ENCODE measurements around the gene AQP6.

Gene AQP6

DNA sequence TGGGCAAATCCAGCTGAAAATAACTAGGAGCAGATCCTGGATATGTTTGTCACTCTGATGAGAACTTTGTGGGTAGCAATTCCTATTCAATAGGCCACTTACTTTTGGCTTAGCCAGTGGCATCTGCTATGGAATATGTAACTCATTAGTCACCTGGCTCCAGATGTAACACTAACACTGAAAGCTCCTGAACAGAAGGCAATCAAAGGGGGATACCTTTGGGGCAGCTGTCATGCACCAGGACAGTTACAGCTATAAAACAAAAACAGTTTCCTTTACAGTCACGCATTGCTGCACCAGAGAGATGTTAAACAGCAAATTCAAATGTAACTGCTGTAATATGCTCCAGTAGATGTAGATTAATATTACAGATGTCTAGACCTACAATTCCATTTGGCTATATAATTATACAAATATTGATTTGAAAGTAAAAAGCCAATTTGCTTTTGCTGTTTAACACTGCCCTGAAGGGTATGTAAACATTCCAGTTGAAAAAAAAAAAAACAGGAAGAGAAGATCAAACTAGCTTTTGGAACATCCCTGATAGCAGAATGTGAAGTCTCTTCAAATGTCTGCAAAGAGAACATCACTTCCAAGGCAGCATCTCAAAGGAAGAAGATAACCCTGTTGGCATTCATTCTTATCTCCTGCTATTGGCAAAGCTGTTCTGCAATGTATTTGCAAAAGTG, 34.2 kb downstream of the AQP6 start:
- DNase-seq, result no peak

DNA sequence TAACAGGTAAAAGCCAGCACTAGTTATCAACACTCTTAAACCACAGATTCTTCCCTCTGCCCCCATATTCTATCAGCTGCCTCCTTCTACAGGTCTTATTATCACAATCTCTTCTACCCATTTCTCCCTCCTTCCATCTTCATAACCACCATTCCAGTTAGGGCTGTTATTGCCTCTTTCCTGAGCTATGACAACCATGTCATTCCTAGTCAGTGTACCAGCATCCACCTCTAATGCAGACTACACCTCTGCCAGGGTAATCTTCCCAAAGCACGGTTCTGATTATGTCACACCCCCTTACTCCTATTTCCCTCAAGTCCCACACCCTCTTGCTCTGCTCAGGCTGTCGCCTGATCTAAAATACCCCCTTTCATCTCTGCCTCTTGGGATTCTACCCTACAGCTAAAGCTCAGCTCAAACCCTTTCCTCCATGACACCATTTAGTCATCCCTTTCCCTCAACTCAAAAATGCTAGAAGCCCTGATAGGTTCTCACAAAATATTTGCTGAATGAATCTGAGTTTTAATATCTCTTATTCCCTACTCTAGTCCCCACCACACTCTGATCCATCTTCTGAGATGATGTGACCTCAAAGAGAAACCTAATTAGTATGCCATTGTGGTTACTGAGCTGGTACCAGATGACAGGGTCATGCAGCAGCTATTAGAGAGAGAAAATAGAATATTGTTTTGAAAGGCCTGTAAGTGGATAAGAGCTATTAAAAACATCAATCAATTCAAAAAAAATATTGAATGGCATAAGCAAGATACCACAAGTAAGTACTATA, 40.8 kb downstream of the AQP6 start:
- no peak for DNase-seq

GRCh38 chr12:50014342-50014741, 41.6 kb downstream of the AQP6 start:
- no peak for DNase-seq

DNA sequence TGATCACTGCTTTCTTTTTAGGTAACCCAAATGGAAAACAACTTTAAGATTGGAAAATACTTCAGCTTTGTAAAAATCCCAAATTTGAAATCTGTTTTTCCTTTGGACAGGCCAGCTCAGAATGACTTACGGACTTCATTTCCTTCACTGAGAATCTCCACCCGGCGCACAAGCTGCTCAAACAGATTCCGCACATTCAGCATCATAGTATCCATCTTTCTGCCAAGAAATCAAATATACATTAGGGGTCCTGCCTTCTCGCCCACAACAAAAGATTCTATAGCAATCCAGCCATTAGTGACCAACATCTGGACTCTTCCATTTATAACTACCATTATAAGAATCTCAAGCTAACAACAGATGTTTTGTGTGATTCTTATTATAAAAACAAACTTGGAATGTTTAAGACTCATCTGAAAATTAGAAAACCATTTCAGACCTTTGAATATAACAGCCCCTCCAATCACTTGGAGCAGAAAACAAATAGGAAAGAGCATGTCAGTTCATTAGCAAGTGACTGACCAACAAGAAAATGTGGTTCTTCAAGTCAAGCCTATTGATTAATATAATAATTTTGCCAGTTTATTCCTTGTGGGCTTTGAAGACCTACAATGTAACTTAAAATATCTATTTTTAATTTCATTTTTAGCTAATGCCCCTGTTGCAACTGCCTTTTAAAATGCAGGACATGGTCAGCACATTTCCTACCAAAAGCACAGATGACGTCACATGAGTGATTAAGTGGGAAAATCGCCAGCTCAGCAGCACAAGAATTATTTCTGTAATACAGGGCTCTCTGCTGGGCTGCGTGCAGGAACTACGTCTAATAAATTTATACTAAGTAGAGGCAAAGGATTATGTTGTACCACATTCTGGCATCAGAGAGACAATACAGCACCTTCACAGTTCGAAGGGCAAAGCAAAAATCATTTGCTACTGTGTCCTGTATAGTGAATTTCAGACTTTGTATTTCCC, 44.0 kb downstream of the AQP6 start:
- DNase-seq, result no peak

- DNase-seq, result no peak
Measured at GRCh38 chr12:50017641-50018040, 44.9 kb downstream of the AQP6 start.

DNA sequence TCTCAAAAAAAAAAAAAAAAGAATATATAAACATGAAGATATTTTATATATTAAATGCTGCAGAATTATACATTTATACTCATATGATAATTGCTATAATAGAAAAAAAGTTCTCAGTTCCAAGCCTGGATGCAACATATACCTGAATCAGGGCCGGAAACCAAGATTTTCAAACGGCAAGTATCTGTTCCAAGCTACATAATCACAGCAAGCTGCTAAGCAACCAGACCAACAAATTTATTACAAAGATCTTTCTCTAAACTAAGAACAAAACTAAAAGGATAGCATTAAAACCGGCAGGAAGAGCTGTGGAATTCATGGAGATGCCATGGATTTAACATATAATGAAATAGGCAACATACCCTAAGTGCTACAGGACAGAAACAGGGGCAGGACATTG, 45.4 kb downstream of the AQP6 start:
- no peak for DNase-seq

- no peak for DNase-seq
Measured at GRCh38 chr12:50018968-50019367, 46.2 kb downstream of the AQP6 start.

- DNase-seq, result no peak
Measured at GRCh38 chr12:50019524-50019923, 46.8 kb downstream of the AQP6 start.

DNA sequence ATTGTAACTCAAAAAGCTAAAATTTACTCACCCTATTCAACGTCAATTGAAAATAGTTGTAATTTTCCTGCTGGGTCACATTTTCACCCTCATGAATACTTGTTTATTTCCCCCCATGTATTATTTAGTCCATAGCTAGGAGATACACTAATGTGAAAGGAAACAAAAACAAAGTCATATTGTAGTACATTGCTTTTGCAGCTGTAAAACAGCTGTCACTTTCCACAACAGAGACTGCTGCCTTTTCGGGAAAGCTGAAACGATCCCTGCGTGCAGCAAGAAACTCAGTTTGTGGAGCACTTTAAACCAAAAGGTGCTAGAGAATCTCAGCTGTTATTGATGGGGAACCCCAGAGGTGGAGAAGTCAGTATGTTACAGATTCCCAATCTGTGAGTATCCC, 48.3 kb downstream of the AQP6 start:
- DNase-seq, result no peak

GRCh38 chr12:50022903-50023302, 50.2 kb downstream of the AQP6 start:
- no peak for DNase-seq

DNA sequence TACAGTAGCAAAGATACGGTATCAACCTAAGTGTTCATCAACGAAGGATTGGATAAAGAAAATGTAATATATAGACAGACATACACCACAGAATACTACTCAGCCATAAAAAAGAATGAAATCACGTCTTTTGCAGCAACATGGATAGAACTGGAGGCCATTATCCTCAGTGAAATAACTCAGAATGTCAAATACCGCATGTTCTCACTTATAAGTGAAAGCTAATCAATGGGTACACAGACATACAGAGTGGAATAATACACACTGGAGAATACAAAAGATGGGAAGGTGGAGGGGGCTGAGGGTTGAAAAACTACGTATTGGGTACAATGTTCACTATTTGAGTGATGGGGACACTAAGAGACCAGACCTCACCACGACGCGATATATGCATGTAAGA, 51.5 kb downstream of the AQP6 start:
- DNase-seq, result no peak

- DNase-seq, result no peak
Measured at GRCh38 chr12:50024805-50025186, 52.0 kb downstream of the AQP6 start.

DNA sequence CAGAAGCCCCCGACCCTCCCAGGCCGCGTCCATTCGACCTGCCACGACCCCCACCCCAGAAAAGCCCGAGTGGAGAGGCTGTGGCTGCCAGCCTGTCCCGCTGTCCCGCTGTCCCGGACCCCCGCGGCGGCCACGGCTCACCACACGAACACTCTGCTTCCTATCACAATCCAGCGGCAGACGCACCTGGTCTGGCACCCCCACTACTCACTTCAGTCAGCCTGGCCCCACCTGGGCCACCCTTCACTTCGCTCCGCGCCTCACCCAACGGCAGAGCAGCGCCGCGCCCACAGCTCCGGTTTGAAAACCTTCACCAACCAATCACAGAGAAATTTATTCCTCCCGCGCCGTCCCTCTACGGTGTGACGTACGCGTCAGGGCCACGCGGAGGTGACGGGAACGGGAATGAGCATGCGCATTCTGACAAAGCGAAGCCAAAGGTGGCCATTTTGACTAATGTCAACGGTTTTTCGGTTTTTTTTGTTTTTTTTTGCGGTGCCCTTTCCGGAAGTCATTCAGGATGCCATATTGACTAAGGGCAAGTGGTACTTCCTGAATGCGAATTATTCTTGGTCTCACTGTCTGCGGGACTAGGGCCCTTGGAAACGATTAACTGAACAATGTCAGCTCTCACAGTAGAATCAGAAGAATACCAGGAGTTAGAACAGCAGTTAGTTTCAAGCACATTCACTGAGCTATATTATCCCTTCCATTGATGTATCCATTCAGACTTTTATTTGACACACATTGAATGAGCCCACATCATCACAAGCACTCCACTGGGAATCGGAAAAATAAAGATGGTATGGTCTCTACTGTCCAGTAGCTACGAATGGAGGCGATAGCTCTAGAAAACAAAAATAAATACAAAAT, 52.7 kb downstream of the AQP6 start, which contains the start of gene RACGAP1:
TSS of gene RACGAP1 (minus strand) at position 308 of the 873 bp plus-strand sequence. CDS start 8,779 bp downstream, outside the sequence.
- DNase-seq, result peak; percentile 95

- no peak for DNase-seq
Measured at GRCh38 chr12:50026691-50027090, 53.9 kb downstream of the AQP6 start.
